Lower leg skin (tissue), 3 donors: ENCODE data around the gene TSC22D3.

Experiments used
- POLR2A ChIP-seq, 2 donors: fragments of 450-650 bp; IDR thresholded peaks; one replicate each; pipeline ENCODE4 v1.6.1; 2016 to 2017; ENCODE audit warnings: antibody characterized with exemption in 2 of 2, mild to moderate bottlenecking in 1 of 2, moderate library complexity in 1 of 2
- TF ChIP-seq, protein P1 (sequence below), 3 donors: fragments of 450-650 bp; IDR thresholded peaks; one replicate each; pipeline ENCODE4 v1.5.1; 2016; ENCODE audit warnings: antibody characterized with exemption in 3 of 3, mild to moderate bottlenecking in 3 of 3, moderate library complexity in 2 of 3

DNA sequence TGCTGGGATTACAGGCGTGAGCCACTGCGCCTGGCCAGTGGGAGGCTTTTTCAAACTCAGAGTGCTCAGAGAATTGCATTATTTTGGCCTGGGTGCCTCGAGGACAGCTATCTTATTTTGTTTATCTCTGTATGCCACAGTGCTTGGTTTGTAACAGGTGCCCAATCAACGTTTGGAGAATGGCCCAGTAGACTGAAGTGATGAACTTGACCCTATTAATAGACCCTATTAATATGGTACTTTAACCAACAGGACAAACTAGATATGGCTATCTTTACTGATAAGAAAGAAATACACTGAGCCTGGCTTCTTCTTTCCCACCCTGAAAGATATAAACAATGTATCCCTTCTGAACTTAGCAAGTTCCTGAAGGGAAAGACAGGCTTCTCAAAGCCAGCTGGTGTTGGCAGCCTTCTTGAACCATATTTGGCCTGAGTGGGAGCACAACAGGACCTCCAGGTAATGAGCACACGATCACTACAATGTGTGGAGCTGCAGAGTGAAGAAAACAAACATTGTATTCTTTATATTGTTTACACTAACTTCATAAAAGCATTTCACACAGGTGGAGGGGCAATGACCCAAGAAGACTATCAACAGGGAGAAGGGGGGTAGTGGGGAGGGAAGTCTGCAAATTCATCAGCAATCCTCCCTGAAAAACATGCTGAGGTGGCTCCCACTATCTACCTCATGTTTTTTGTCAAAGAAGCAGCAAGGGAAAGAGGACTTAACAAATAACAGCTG, 105.5 kb downstream of the TSC22D3 start:
- TF ChIP-seq, protein P1, sequence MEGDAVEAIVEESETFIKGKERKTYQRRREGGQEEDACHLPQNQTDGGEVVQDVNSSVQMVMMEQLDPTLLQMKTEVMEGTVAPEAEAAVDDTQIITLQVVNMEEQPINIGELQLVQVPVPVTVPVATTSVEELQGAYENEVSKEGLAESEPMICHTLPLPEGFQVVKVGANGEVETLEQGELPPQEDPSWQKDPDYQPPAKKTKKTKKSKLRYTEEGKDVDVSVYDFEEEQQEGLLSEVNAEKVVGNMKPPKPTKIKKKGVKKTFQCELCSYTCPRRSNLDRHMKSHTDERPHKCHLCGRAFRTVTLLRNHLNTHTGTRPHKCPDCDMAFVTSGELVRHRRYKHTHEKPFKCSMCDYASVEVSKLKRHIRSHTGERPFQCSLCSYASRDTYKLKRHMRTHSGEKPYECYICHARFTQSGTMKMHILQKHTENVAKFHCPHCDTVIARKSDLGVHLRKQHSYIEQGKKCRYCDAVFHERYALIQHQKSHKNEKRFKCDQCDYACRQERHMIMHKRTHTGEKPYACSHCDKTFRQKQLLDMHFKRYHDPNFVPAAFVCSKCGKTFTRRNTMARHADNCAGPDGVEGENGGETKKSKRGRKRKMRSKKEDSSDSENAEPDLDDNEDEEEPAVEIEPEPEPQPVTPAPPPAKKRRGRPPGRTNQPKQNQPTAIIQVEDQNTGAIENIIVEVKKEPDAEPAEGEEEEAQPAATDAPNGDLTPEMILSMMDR (IDR thresholded peaks at IDR 0.05), result no peak
- TF ChIP-seq POLR2A (IDR thresholded peaks at IDR 0.05), result no peak
